Measurements from ENCODE around the gene SWI5. TPM values are rescaled to one million over a fixed set of nuclear protein-coding genes. Genes with fewer than 3 reads are reported as not detected.

The SWI5 gene
- total and polyA plus RNA-seq, 9 of the 15 experiments (the other 6 are each of a cell fraction or from before 2014, with no cell fraction given), result 62.8 to 133 (median 95.9) TPM

GRCh38 chr9:128266868-128267590, 9.0 kb upstream of the SWI5 start:
- no peak for TF ChIP-seq SMARCB1 (IDR thresholded peaks at IDR 0.05; ENCODE audit: insufficient read length, low read depth)
- peak; percentile 65 for TF ChIP-seq POLR2G (IDR thresholded peaks at IDR 0.05; ENCODE audit: low read depth, low read length)
- 0 out of 2 replicates have a peak, but pooled peaks have one; percentile 46 for TF ChIP-seq POLR2AphosphoS2 (IDR thresholded peaks at IDR 0.05; ENCODE audit: low read length)
- no peak for TF ChIP-seq NFXL1 (CRISPR knock-in tag; IDR thresholded peaks at IDR 0.05)
- peak; percentile 50; the same call in 1 of the 2 replicates for TF ChIP-seq RBFOX2 (IDR thresholded peaks at IDR 0.05; ENCODE audit: low read depth, low read length)
- H3K4me2 ChIP-seq (ENCODE audit: insufficient read depth, low read length), result no peak overlapping the region
- peaks cover 11% of the 10 kb centered on the region for H3K9me1 ChIP-seq (ENCODE audit: control insufficient read depth, insufficient read depth, low read length)
- no TSS peak for BruUV-seq (replicated peaks)
- POLR2A ChIA-PET, result interaction anchor here (0.6 to 1.8 kb wide), 9 partner anchors 8 to 1476 kb away, joined by 3 to 9 read pairs (median 3); partner anchors contain the start of genes GOLGA2 and SWI5
- H3K9me3 ChIP-seq (replicated peaks; ENCODE audit: control insufficient read depth, insufficient read depth, low read depth, low read length), result no peaks in the 10 kb centered on the region
- no peaks in the 10 kb centered on the region for H3K79me2 ChIP-seq (ENCODE audit: control insufficient read depth, insufficient read depth, low read length)
- peaks cover 0 to 3% of the 10 kb centered on the region in 2 experiments; a peak in 1 of 5 replicates for H3K4me1 ChIP-seq (replicated peaks in 1 of 2; ENCODE audit: control insufficient read depth in 2 of 2, insufficient read depth in 2 of 2, low read length in 2 of 2)
- 89% methylated on average over 15 of the region's 15 CpGs for WGBS (ENCODE audit: insufficient coverage, low coverage, missing lambda C conversion rate)
- H3K27ac ChIP-seq (ENCODE audit: extremely low read depth, low read depth, low read length), result no peak overlapping the region
- H3K36me3 ChIP-seq (ENCODE audit: control insufficient read depth, insufficient read depth, low read length), result peaks cover 84% of the 10 kb centered on the region
- 0 out of 2 replicates have a peak, but pooled peaks cover 3% of the 10 kb centered on the region for H4K20me1 ChIP-seq (replicated peaks; ENCODE audit: control insufficient read depth, insufficient read depth, low read length)
- in situ Hi-C loops (cut with MboI) (no loop called here), intact Hi-C loops (cut with micrococcal nuclease) (no loop called here)
- no peak overlapping the region for H2AFZ ChIP-seq (ENCODE audit: low read depth, low read length)
- no peaks in the 10 kb centered on the region for H3K27me3 ChIP-seq (ENCODE audit: control insufficient read depth in 2 of 2, insufficient read depth in 2 of 2, low read length in 2 of 2)
- DNase-seq (ENCODE audit: extremely low read depth in 1 of 4, low spot score in 3 of 4) (no peak), FAIRE-seq (no peak), ATAC-seq (no peak)
- CTCF ChIA-PET (ENCODE audit: low intra/inter-chr PET ratio), result no interaction called here
- peak overlapping the region in 1 of 2 experiments; percentile 38; a peak in 2 of 4 replicates for H3K9ac ChIP-seq (ENCODE audit: insufficient read depth in 1 of 2, low read depth in 2 of 2, low read length in 2 of 2)
- no peak overlapping the region for H3K4me3 ChIP-seq
